GM12875 (cell line): Measurements from ENCODE around the gene P2RX1.
"Not testable (repeated sequence)": the region's sequence is repeated elsewhere in the genome, so short reads cannot be mapped to it uniquely, and the experiment has no call there.

Source experiments
- H3K4me3 ChIP-seq: one replicate; pipeline ENCODE4 v1.5.1; 2011; ENCODE audit warnings: low read depth, low read length, control low read depth
- TF ChIP-seq, protein P1 (sequence below): IDR thresholded peaks from 2 replicates; pipeline ENCODE4 v1.5.1; 2011; ENCODE audit warnings: low read depth, mild to moderate bottlenecking, control low read depth, inconsistent platforms, low read length, moderate library complexity, borderline replicate concordance; ENCODE audit not compliant: insufficient read depth

P2RX1 gene

GRCh38 chr17:3951420-3951819, 35.2 kb upstream of the P2RX1 start:
- no peak overlapping the region for H3K4me3 ChIP-seq
- TF ChIP-seq, protein P1, sequence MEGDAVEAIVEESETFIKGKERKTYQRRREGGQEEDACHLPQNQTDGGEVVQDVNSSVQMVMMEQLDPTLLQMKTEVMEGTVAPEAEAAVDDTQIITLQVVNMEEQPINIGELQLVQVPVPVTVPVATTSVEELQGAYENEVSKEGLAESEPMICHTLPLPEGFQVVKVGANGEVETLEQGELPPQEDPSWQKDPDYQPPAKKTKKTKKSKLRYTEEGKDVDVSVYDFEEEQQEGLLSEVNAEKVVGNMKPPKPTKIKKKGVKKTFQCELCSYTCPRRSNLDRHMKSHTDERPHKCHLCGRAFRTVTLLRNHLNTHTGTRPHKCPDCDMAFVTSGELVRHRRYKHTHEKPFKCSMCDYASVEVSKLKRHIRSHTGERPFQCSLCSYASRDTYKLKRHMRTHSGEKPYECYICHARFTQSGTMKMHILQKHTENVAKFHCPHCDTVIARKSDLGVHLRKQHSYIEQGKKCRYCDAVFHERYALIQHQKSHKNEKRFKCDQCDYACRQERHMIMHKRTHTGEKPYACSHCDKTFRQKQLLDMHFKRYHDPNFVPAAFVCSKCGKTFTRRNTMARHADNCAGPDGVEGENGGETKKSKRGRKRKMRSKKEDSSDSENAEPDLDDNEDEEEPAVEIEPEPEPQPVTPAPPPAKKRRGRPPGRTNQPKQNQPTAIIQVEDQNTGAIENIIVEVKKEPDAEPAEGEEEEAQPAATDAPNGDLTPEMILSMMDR, result no peak

DNA sequence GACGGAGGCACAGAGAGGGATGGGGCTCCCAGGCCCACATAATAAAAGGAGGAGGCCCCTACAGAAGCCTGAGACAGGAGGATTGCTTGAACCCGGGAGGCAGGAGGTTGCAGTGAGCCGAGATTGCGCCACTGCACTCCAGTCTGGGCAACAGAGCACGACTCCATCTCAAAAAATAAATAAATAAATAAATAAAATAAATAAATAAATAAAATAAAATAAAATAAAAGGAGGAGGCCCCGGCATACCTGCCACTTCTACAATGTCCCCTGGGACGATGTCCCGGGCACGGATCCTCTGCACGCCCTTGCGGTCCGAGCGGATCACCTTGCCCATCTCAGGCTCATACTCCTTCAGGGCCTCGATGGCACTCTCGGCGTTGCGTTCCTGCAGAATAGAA, 34.7 kb upstream of the P2RX1 start:
- TF ChIP-seq, protein P1, result no peak
- no peak overlapping the region for H3K4me3 ChIP-seq

DNA sequence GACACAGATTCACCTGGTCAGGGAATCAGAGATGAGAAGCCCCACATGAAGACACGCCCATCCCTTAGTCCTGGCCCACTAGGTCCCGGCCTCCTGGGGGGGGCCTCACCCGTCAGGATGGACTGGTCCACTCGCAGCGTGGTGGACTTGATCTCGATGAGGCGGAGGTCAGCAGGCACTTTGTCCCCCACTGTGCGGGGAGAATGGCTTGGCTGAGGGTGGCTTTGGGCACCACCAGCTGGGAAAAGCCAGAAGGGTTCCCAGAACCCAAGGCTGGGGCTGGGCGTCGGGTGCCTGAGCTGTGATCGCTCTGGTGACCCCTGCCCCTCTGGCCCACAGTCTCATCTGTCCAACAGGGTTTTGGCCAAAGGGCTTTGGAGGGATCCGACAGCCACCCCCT, 34.3 kb upstream of the P2RX1 start:
- TF ChIP-seq, protein P1, result no peak
- H3K4me3 ChIP-seq, result no peak overlapping the region

GRCh38 chr17:3949418-3949817, 33.2 kb upstream of the P2RX1 start:
- TF ChIP-seq, protein P1, result no peak
- H3K4me3 ChIP-seq, result no peak overlapping the region

DNA sequence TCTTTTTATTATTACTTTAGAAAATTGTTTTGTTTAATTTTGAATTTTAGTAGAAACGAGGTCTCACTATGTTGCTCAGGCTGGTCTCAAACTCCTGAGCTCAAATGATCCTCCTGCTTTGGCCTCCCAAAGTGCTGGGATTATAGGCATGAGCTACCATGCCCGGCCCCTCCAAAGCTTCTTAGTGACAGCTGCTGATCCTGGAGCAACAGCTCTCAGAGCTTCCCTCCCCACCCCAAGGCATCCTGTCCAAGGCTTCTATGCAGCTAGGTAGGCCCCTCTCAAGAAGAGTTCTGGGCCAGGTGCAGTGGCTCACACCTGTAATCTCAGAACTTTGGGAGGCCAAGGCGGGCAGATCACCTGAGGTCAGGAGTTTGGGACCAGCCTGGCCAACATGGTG, 32.3 kb upstream of the P2RX1 start:
- H3K4me3 ChIP-seq, result not testable (repeated sequence)

- H3K4me3 ChIP-seq, result no peak overlapping the region
- TF ChIP-seq, protein P1, result no peak
Measured at GRCh38 chr17:3947318-3947810, 31.1 kb upstream of the P2RX1 start.

DNA sequence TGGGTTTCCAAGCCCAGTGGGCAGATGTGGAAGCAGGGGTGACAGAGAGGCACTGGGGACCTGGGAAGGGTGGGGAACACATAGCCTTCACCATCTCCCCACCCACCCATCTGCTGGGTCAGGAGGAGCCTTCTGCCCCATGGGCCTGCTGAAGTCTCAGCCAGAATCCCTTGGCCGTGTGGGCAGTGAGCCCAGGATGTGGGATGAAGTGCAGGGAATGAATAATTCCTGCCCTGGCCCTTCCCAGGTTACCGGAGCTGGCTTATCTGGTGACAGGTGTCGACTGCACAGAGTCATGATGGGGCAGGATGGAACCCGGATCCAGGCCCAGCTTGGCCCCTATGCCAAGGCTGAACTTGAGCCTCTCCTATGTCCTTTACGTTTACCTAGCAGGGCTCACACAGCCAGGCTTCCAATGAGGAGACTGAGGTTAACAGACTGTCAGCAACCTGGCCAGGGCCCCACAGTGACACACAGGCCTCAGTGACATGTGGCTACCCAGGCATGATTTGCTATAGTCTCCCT, 30.5 kb upstream of the P2RX1 start:
- no peak overlapping the region for H3K4me3 ChIP-seq
- TF ChIP-seq, protein P1, result no peak
